C1 segment of cervical spinal cord (tissue), 14 donors: ENCODE data around the gene SF3B3.
A peak's percentile ranks its signal among the peaks of the same experiment; 100 is the strongest.

Experiments used
- DNase-seq, 14 donors: peaks; one replicate each; lab custom pipeline; 2025; lab: John Stamatoyannopoulos, UW

SF3B3 gene

DNA sequence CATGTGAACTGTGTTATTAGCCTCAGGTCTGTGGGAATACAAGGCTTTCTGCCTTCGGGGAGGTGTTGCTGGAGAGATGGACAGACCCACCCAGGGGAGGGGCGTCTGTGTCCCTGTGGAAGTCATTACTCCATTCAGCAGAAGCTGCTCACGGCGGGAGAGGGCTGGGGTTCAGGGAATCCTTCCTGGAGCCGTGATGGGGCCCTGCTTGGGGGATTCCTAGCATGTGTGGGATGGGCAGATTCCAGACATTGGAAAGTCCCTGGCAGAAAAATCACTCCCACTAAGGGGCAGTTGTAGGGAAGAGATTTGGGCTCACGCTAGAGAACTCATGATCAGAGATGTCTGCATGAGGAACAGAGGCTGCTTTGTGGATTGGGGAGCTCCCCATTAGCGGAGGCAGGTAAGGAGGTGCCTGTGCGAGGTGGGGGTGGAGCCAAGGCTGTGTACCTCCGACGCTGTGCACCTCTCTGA is 66.4 kb downstream of the SF3B3 start:
- no peak for DNase-seq

DNA sequence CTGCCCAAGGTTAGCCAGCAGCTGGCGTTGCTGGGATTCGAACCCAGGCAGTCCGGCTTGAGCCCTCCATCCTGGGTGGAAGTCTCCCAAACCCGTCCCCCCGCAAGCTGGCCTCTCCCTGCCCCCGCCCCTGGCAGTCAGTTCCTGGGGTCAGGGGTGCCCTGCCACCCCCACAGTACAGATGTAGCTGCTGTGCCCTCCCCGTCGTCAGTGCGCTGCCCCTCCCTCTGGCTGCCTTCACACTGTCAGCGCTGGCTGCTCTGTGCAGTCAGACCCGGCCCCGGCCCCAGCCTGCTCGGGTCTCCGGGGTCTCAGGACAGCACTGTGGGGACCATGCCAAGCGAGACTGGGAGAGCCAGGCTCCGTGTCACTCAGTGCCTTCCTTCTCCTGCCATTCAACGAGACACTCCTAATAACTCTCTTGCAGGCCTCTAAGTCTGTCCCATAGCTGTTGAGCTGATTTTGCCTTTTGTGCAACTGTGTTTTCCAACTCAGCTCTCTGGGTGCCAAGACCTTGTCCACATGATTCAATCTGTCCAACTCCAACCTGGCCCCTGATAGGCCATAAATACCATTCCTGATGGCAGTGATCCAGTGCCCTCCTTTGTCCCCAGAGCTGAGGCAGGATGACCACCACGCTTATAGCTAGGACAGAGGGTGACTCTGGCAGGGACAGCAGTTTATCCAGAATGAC is 67.3 kb downstream of the SF3B3 start:
- DNase-seq, result no peak

DNA sequence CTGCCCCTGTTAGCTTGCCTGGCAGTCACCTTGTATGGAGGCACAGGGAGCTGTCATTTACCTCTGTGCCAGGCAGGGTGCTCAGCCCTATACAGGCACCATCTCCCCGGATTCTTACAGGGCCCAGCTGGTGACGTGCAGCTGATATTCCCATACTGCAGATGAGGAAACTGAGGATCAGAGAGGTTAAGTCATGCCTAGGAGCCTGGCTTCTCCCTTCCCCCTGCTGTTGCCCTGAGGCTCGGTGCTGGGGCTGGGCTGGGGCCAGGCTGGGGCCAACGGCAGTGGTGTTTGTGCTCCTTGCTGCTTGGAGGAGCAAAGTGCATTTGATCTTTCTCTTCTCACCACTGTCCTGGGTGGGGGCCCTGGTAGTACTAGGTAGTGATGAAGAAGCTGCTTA is 68.0 kb downstream of the SF3B3 start:
- DNase-seq, result no peak

DNA sequence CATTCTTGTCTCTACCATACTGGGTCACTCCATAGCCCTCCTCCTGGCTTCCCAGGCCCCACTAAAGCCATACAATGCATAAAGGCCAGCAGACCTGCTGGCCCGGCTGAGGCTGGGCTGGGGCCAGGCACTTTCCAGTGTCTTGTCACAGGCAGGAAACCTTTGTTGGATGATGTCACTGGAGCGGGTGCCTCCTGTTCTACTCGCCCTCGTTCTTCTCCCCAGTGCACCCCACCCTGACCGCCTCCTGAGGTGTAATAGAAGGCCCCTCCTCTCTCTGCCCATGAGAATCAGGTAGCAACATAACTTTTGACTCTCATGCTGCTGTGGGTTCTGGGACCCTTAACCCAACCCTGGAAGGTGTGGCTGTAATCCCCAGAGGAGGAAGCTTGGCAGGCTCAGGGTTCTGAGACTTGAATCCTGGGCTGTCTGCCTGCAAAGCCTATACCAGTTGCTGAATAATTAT is 68.5 kb downstream of the SF3B3 start:
- DNase-seq, result no peak

DNA sequence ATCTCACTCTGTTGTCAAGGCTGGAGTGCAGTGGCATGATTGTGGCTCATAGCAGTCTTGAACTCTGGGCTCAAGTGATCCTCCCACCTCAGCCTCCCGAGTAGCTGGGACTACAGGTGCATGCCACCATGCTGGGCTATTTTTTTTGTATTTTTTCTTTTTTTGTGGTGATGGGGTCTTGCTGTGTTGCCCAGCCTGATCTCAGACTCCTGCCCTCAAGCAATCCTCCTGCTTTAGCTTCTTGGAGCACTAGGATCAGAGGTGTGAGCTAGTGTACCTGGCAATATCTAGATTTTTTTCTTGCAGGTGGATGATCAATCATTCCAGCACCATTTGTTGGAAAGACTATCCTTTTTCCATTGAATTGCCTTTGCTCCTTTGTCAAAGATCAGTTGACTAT is 69.9 kb downstream of the SF3B3 start:
- DNase-seq, result no peak

DNA sequence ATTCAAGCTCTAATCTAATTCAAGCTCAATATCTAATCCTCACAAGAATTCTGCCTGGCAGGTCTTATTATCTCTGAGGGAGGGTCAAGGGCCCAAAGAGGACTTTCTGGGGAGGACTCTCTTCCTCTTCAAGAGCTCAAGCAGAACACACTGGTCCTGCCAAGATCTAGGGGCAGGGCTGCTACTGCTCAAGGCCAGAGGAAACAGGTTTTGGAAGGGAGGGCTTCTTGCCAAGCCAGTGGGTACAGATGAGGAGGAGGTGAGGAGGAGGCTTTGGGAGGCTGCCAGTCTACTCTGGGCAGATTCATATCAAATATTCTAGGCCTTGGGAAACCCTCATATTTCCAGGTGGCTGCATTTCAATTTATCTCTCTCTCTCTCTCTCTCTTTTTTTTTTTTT is 71.0 kb downstream of the SF3B3 start:
- DNase-seq, result no peak

DNA sequence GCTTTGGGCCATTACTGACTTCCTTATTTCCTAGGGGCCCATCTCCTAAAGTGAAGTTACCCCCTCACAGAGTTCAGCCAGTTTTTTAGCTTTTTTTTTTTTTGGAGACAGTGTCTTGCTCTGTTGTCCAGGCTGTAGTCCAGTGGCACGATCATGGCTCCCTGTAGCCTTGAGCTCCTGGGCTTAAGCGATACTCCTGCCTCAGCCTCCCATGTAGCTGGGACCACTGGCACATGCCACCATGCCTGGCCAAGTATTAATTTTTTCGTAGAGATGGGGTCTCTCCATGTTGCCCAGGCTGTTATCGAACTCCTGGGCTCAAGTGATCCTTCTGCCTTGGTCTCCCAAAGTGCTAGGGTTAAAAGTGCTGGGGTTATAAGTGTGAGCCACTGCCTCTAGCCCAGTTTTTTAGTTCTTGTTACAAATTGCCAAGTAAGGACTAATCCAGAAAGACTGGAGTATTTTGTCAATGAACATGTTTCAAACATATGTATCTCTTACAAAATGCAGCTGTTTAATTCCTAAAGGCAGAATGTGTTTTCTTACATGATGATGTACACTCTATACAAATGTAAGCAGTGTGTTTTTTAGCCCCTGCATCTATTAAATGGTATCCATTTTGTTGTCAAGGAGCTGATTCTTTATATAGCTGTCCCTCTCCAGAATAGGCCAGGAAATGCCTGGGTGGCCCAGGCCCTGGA is 73.7 kb downstream of the SF3B3 start:
- DNase-seq, result no peak

DNA sequence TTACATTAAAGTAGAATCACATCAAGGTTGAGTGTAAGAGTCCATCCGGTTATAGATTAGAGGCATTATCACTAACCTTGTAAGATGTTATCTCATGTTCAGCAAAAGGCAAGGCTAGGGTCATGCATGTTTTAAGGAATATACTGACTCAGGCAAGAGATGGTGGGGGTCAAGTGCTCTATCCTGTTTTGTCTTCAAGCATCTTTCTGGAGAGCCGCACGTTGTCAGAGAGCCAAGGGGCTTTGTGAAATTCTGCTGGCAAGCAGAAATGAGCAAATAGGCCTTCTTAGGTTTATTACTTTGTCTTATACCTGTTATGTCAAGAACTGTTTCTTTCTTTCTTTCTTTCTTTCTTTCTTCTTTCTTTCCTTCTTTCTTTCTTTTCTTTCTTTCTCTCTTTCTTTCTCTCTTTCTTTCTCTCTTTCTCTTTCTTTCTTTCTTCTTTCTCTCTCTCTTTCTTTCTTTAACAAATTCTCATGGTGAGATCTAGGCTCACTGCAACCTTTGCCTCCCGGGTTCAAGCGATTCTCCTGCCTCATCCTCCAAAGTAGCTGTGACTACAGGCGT is 75.4 kb downstream of the SF3B3 start:
- no peak for DNase-seq

DNA sequence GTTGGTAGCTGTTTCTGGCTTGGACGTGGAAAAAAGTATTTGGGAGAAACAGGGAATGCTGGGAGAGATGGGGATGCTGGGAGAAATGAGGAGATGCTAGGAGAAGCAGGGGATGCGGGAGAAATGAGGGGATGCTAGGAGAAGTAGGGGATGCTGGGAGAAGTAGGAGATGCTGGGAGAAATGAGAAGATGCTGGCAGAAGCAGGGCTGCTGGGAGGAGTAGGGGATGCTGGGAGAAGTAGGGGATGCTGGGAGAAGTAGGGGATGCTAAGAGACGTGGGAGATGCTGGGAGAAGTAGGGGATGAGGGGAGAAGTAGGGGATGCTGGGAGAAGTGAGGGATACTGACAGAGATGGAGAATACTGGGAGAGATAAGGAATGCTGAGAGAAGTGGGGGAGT is 77.1 kb downstream of the SF3B3 start:
- DNase-seq, result no peak

DNA sequence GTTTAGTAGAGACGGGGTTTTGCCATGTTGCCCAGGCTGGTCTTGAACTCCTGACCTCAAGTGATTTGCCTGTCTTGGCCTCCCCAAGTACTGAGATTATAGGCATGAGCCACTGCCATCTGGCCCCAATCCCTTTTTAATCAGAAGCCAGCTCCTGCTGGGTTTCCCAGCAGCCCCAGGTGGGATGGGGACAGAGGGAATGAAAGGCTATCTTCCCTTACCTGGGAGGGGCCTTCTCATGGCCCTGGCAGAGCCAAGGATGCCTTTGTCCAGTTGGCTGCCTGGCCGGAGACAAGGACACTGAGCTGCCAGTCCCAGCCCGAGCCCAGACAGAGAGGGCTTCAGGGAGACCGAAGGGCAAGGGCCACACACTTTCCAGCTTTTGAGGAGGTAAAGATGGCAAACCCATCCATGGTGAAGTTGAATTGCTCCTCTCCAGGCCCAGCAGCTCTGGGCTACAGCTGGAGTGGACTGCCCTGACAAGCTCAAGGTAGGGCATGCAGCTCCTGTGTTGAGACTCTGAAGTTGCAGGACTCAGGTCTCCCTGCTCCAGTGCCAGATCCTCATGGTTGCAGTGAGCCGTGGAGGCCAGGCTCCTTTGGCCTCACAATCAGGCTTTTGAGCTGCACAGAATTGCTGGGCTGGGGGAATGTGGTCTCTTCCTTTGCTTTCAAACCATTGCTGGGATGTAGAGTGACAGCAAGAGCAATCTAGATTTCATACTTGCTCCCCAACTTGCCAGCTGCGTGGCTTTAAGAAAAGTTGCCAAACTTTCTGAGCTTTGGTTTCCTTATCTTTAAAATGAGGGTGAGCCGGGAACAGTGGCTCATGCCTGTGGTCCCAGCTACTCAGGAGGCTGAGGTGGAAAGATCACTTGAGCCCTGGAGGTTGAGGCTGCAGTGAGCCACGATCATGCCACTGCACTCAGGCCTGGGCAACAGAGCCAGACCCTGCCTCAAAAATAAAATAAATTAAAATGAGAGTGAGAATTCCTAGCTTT is 78.3 kb downstream of the SF3B3 start:
- DNase-seq, result peak in 1 of 14 donors; percentile 39

DNA sequence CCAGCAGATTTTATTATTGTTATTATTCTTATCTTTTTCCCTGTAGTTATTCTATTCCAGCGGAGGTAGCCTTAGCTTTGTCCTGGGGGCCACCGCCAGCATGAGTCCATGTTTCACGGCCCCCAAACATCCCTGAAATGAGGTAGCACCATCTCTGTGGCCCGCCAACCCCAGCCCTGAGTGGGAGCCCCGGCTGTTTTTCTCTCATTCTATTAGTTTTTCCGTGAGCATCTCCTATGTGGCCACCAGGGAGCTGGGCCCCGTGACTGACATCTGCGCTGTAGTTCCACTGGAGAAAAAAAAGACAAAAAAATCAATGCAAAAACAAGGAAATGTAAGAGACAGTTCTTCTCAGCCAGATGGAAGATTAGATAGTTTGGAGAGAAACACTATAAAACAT is 79.2 kb downstream of the SF3B3 start:
- DNase-seq, result no peak

DNA sequence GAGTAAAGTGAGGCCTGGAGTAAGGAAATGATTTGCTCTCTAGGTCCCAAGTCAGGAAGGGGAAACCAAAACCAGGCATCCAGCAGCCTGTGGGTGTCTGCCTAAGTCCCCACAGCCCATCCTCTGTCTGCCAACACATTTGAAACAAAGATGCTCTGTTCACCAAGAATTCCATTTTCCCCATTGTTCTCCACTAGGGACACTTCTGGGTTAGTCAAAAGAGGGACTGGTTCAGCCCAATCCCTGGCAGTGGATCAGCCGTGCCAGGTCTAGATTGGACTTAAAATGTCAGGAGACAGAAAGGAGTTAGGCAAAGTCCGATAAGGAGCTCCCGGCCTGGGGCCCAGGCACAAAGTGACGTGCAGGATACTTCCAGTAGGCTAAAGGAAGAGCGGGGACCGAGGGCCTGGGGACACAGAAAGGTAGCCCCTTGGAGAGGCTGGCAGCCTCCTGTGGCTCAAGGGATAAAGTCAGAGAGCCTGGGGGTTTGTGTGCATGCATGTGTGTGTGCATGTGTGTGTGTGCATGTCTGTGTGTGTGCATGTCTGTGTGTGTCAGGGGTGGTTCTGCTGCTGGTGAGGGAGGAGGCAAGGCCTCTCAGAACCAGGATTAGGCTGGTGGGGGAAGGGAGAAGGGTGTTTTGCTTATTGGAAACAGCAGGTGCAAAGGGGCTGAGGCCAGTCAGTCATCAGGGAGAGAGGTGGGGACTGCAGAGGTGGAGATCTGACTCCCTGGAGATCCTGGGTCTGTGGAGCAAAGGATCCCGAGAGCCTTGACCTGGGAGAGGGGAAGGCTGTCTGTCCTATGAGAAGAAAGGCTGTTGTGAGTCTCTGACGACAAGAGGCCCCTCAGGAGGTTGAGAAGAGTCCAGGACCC is 81.0 kb downstream of the SF3B3 start:
- peak in 5 of 14 donors; percentile 3 to 18 (median 6) for DNase-seq

DNA sequence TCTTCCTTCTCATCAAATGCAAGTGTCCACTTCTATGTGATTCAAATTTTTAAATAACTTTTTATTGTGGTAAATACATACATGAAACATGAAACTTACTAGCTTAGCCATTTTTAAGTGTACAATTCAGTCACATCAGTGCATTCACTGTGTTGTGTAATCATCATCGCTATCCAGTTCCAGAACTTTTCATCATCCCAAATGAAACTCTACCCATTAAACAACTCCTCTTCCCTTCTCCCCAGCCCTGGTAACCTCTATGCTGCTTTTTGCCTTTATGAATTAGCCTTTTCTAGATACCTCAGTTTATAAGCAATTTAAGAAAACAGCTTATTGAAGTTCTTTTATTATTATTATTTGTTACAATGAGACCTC is 81.7 kb downstream of the SF3B3 start:
- DNase-seq, result no peak

DNA sequence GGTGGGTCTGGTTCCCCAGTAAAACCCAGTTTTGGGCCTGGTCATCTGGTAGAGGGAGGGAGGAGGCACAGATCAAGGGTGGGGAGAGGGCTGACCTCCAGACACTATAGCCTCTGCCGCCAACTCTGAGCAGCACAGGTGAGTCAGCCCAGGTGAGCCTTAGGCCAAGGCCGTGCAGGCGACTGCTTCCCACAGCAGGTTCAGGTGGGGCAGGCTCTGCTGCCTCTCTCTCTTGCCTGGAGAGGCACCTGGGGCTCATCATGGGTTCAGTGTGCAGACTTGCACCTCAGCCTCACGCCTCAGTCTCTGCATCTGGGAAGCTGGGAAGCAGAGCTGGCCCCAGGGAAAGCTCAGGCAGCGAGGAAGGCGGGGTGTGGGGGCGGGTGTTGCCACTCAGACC is 84.9 kb downstream of the SF3B3 start:
- no peak for DNase-seq

DNA sequence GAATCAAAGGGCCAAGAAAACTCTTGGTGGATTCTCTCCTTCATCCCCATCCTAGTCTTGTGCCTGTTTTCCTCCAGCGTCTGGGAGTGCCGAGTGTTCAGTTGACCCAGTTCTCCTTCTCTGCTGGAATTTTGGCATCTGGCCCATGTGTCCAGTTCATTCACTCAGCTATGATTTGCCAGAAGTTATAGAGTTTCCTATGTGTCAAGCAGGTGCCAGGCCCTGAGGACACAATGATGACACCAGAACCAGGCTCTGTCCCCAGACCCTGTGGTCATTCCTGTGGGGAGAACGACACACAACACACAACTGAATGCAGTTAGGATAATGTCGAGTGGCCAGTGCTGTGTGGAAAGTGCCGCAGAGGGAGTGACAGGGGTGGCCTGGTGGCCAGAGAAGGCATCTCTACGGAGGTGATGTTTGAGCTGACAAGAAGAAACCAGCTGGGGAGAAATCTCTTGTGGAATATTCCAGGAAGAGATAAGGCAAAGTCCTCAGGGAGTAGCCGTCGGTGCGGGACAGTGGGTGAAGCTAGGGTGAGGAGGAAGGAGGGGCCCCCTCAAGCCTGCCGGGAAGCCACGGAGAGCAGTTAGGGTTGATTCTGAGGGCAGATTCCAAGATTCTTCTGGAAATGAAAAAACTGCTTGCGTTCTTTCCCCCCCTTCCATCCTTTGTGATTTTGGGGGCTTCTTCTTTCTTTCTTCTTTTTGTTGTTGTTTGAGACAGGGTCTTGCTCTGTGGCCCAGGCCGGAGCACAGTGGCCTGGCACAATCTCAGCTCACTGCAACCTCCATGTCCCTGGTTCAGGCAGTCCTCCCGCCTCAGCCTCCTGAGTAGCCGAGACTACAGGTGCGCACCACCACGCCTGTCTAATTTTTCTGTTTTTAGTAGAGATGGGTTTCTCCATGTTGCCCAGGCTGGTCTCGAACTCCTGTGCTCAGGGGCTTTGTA is 86.9 kb downstream of the SF3B3 start:
- no peak for DNase-seq

DNA sequence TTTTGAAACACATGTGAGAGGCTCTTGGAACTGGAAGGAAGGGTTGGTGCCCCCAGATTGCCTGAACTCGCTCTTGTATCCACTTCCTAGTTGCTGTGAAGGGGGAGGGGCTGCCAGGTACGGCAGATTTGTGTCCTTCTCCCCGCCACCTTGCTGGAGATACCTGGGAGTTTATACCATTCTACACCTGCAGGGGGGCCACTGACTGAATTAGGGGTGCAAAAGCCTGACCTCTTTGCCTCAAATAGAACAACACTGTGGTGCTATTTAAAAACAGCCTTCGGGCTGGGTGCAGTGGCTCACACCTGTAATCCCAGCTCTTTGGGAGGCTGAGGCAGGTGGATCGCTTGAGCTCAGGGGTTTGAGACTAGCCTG is 87.6 kb downstream of the SF3B3 start:
- DNase-seq, result no peak

DNA sequence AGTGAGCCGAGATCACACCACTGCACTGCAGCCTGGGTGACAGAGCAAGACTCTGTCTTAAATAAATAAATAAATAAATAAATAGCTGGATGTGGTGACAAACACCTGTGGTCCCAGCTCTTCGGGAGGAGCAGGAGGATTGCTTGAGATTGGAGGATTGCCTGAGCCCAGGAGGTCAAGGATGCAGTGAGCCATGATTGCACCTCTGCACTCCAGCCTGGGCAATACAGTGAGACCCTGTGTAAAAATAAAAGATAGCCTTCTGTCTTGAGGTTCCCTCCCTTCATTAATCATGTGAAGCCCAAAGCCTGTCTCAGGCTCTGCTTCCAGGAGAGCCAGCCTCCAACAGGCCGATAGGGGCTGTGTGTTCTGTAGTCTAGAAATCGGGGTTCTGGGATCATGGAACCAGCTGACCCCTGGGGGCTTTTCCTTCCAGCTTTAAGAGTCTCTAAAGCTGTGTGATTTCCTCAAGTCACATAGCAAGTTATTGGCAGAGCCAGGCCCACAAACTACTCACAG is 88.2 kb downstream of the SF3B3 start:
- no peak for DNase-seq

DNA sequence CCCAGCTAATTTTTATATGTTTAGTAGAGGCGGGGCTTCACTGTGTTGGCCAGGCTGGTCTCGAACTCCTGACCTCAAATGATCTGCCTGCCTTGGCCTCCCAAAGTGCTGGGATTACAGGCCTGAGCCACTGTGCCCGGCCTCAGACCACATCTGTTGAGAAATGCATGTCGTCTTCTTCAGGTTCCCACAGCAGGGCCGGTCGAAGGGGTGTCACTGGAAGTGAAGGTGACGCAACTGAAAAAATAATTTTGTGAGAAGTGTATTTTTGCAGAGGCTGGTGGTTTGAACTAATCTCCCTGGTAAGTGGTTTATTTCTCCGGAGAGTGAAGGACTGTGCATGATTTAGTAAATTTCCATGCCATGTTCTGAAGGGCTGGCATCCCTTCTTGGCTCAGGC is 89.3 kb downstream of the SF3B3 start:
- DNase-seq, result no peak

DNA sequence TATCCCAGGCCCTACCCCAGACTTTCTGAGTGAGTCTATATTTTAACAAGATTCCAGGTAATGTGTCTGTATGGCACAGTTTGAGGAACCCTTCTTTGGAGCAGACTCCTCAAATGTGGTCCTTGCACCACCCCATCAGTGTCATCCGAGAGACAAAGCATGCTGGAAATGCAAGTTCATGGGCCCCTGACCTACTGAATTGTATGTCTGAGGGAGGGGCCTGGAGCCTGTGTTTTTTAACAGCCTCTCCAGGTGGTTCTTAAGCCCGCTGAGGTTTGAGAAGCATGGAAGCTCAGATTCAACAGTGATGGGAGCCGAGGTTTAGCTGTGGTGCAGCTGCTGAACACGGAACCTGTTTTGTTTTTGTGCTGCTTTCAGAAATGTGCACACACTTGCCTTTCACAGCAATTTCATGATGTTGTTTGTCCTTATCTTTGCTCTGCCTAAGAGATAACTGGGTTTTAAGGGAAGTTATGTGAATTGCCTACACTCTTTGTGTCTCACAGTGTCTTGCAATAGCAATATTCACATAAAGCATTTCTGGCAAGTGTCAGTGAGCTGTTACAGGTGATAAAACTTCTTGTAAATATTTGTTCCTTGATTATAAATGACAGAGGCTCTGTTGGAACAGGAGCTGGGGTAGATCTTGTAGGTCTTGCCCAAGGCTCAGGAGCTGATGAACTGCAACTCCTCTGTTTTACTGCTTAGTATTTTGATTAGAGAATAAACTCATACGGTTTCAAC is 90.8 kb downstream of the SF3B3 start:
- no peak for DNase-seq
